Breast epithelium (tissue), 4 donors: ENCODE measurements around the gene BTBD8. TPM values are rescaled to one million over a fixed set of nuclear protein-coding genes. Genes with fewer than 3 reads are reported as not detected.

ENCODE experiments used
- DNase-seq, 2 donors: peaks; one replicate each; pipeline ENCODE4 v3.0.0-alpha.2; 2019; ENCODE audit warnings: low spot score in 2 of 2
- H3K27ac ChIP-seq, 2 donors: fragments of 200-600 bp; sonication (generic) in 1 of 2; one replicate each; pipeline ENCODE4 v1.5.1; 2016 to 2019; ENCODE audit warnings: mild to moderate bottlenecking in 1 of 2
- H3K27me3 ChIP-seq, 2 donors: fragments of 200-600 bp; sonication (generic) in 1 of 2; one replicate each; pipeline versions ENCODE4 v1.5.1 to v1.6.0; 2017 to 2019; ENCODE audit warnings: control low read depth in 1 of 2, mild to moderate bottlenecking in 1 of 2
- H3K36me3 ChIP-seq: fragments of 200-600 bp; one replicate; pipeline ENCODE4 v1.5.1; 2019
- H3K4me1 ChIP-seq, 2 donors: fragments of 200-600 bp; sonication (generic); one replicate each; pipeline ENCODE4 v1.5.1; 2016 to 2019; ENCODE audit warnings: control low read depth in 1 of 2
- H3K4me3 ChIP-seq, 3 donors: fragments of 200-600 bp; sonication (generic); 1 replicate in 2 of 3; 2 replicates in 1 of 3; pipeline ENCODE4 v1.5.1; 2016 to 2019; ENCODE audit warnings: mild to moderate bottlenecking in 3 of 3, moderate library complexity in 2 of 3
- H3K9me3 ChIP-seq, 2 donors: fragments of 200-600 bp; sonication (generic) in 1 of 2; one replicate each; pipeline ENCODE4 v1.5.1; 2016 to 2019; ENCODE audit warnings: control low read depth in 1 of 2
- POLR2A ChIP-seq: fragments of 450-650 bp; IDR thresholded peaks from one replicate; pipeline ENCODE4 v1.6.1; 2016; ENCODE audit warnings: antibody characterized with exemption, mild to moderate bottlenecking, moderate library complexity
- POLR2AphosphoS5 ChIP-seq, 3 donors: sonication (generic); formaldehyde crosslinking; IDR thresholded peaks; one replicate each; pipeline ENCODE4 v1.6.1; 2017; ENCODE audit warnings: antibody characterized with exemption in 3 of 3
- intact Hi-C: fragments of 100-400 bp; cut with DNase I; formaldehyde crosslinking; loops from one replicate; pipeline ENCODE4 v1.15.1; 2023; ENCODE audit warnings: low total_unique reads
- total RNA-seq, 3 donors: library from RNA; depleted of rRNA; stranded (reverse); fragments of >200 nt; gene quantifications; one replicate each; pipeline ENCODE4 v1.1.0, GENCODE V29; 2016
- TF ChIP-seq, protein P1 (sequence below), 3 donors: fragments of 450-650 bp; IDR thresholded peaks; one replicate each; pipeline ENCODE4 v1.5.1; 2016 to 2017; ENCODE audit warnings: antibody characterized with exemption in 3 of 3, mild to moderate bottlenecking in 3 of 3, moderate library complexity in 3 of 3

The BTBD8 gene
- total RNA-seq, 3 donors from 2014 or later = 7.2 to 12.6 (median 7.5) TPM

DNA sequence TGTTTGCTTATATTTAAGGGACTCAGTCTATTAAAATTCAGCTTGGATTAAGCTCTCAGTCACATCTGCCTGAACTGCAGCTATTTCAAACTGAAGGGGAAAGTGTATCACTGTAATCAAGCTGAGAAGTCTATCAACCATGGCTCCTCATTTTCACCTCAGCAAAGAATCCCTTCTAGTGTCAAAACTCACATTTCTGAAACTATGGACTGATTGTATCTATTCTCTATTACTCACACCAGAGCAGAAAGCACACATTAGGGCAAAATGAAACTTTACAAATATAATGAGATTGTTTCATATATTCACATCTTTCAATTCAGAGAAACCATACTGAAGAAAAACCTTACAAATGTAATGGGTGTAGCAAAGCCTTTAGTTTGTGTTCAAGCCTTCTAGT lies 123.0 kb downstream of the BTBD8 start:
- intact Hi-C loops = no loop called here
- Histone ChIP-seq H3K27ac (no peak overlapping the region), H3K36me3 (no peaks in the 10 kb centered on the region), H3K9me3 (peaks cover 0 to 10% of the 10 kb centered on the region in 2 donors), H3K27me3 (no peaks in the 10 kb centered on the region), H3K4me1 (no peaks in the 10 kb centered on the region), H3K4me3 (no peak overlapping the region)
- no peak for DNase-seq
- TF ChIP-seq POLR2AphosphoS5 (IDR thresholded peaks at IDR 0.05) (no peak), POLR2A (no peak)
- TF ChIP-seq, protein P1, sequence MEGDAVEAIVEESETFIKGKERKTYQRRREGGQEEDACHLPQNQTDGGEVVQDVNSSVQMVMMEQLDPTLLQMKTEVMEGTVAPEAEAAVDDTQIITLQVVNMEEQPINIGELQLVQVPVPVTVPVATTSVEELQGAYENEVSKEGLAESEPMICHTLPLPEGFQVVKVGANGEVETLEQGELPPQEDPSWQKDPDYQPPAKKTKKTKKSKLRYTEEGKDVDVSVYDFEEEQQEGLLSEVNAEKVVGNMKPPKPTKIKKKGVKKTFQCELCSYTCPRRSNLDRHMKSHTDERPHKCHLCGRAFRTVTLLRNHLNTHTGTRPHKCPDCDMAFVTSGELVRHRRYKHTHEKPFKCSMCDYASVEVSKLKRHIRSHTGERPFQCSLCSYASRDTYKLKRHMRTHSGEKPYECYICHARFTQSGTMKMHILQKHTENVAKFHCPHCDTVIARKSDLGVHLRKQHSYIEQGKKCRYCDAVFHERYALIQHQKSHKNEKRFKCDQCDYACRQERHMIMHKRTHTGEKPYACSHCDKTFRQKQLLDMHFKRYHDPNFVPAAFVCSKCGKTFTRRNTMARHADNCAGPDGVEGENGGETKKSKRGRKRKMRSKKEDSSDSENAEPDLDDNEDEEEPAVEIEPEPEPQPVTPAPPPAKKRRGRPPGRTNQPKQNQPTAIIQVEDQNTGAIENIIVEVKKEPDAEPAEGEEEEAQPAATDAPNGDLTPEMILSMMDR (IDR thresholded peaks at IDR 0.05) = no peak

DNA sequence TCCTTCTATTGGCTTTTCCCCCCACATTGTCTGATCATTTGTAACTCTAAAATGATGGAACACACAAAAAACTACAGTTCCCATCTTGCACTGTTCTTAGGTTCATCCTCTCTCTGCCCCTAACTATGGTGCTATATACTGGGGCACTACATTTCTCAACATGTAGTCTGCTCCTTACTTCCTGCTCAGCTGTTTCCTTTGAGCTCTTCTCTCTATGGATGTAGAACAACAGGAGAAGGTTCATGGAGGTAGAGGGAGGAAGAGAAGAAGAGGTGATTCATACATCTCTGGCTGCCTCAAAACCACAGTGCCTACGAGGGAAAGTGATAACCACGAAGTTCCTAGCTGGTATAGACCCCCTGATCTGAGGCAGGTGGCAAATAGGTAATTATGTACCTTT lies 130.6 kb downstream of the BTBD8 start:
- Histone ChIP-seq H3K4me1 (no peaks in the 10 kb centered on the region), H3K27me3 (no peaks in the 10 kb centered on the region), H3K36me3 (no peaks in the 10 kb centered on the region), H3K9me3 (peaks cover 0 to 10% of the 10 kb centered on the region in 2 donors), H3K27ac (no peak overlapping the region), H3K4me3 (no peak overlapping the region)
- TF ChIP-seq POLR2AphosphoS5 (IDR thresholded peaks at IDR 0.05) (no peak), POLR2A (no peak)
- DNase-seq = no peak
- intact Hi-C loops = no loop called here

GRCh38 chr1:92211166-92211565 lies 131.0 kb downstream of the BTBD8 start:
- no peaks in the 10 kb centered on the region for H3K4me1 ChIP-seq
- TF ChIP-seq, protein P1 (IDR thresholded peaks at IDR 0.05) = no peak
- TF ChIP-seq POLR2A (no peak), POLR2AphosphoS5 (IDR thresholded peaks at IDR 0.05) (no peak)
- no peaks in the 10 kb centered on the region for H3K36me3 ChIP-seq
- DNase-seq = no peak
- H3K9me3 ChIP-seq = peaks cover 0 to 5% of the 10 kb centered on the region in 2 donors
- H3K27me3 ChIP-seq = no peaks in the 10 kb centered on the region
- intact Hi-C loops = no loop called here
- no peak overlapping the region for H3K4me3 ChIP-seq
- no peak overlapping the region for H3K27ac ChIP-seq

DNA sequence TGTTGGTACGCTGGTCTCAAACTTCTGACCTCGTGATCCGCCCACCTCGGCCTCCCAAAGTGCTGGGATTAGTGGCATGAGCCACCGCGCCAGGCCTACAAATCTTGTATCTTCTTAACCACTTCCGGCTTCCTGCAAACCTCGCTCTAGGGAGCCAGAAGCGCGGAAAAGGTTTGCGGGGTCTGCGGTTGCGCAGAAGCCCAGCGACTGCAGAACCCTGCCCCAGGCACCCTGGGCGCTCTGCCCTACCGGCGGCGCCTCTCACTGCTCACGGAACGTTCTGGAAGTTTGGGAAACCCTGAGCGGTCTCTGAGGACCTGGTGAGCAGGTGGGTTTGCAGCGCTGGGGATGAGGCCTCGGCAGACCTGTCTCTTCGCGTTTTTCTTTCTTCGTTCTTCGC lies 137.6 kb downstream of the BTBD8 start, which contains the start of gene C1orf146:
C1orf146 (plus strand) TSS at position 195 of the 400 bp plus-strand sequence. CDS start 13,506 bp downstream, outside the sequence.
- no peaks in the 10 kb centered on the region for H3K27me3 ChIP-seq
- no peak for TF ChIP-seq POLR2AphosphoS5 (IDR thresholded peaks at IDR 0.05)
- TF ChIP-seq, protein P1 (IDR thresholded peaks at IDR 0.05) = no peak
- no peak for TF ChIP-seq POLR2A
- H3K9me3 ChIP-seq = no peaks in the 10 kb centered on the region
- no peak for DNase-seq
- H3K36me3 ChIP-seq = no peaks in the 10 kb centered on the region
- no peak within 1 kb of the TSS for H3K4me3 ChIP-seq
- no peak within 1 kb of the TSS for H3K27ac ChIP-seq
- H3K4me1 ChIP-seq = no peaks in the 10 kb centered on the region
- intact Hi-C loops = no loop called here

- Histone ChIP-seq H3K36me3 (no peaks in the 10 kb centered on the region), H3K4me3 (no peak overlapping the region), H3K27ac (no peak overlapping the region), H3K9me3 (no peaks in the 10 kb centered on the region), H3K27me3 (no peaks in the 10 kb centered on the region), H3K4me1 (no peaks in the 10 kb centered on the region)
- TF ChIP-seq POLR2A (no peak), POLR2AphosphoS5 (IDR thresholded peaks at IDR 0.05) (no peak)
- TF ChIP-seq, protein P1 (IDR thresholded peaks at IDR 0.05) = no peak
- intact Hi-C loops = no loop called here
- DNase-seq = no peak
These were observed 138.4 kb downstream of the BTBD8 start for GRCh38 chr1:92218559-92218958.

DNA sequence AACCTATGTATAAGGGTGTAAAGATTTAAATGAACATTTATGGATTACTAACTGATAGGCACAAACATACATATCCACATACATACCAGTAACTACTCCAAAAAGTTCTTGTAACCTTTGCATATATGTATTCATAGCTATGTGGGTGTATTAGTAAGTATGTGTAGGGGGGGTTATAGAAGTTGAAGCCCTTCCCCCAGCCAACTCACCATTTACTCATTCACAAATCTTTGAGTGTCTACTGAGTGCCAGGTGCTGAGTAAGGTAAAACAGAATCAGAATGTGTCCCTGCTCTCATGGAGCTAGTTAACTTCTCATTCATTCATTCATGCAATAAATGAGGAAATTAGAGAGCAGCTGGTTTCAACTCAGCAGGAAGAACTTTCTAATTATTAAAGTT lies 138.9 kb downstream of the BTBD8 start:
- intact Hi-C loops = no loop called here
- Histone ChIP-seq H3K4me3 (no peak overlapping the region), H3K9me3 (no peaks in the 10 kb centered on the region), H3K27me3 (no peaks in the 10 kb centered on the region), H3K4me1 (no peaks in the 10 kb centered on the region), H3K36me3 (no peaks in the 10 kb centered on the region), H3K27ac (no peak overlapping the region)
- TF ChIP-seq POLR2AphosphoS5 (IDR thresholded peaks at IDR 0.05) (no peak), POLR2A (no peak)
- TF ChIP-seq, protein P1 (IDR thresholded peaks at IDR 0.05) = no peak
- DNase-seq = no peak
